Non-pigmented ciliary epithelial cell (primary cell): ENCODE data around the gene FBXL2.

Experiments
- DNase-seq: peaks from one replicate; pipeline ENCODE4 v3.0.0-alpha.2; 2010; ENCODE audit warnings: low read depth

Gene FBXL2, protein sequence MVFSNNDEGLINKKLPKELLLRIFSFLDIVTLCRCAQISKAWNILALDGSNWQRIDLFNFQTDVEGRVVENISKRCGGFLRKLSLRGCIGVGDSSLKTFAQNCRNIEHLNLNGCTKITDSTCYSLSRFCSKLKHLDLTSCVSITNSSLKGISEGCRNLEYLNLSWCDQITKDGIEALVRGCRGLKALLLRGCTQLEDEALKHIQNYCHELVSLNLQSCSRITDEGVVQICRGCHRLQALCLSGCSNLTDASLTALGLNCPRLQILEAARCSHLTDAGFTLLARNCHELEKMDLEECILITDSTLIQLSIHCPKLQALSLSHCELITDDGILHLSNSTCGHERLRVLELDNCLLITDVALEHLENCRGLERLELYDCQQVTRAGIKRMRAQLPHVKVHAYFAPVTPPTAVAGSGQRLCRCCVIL

DNA sequence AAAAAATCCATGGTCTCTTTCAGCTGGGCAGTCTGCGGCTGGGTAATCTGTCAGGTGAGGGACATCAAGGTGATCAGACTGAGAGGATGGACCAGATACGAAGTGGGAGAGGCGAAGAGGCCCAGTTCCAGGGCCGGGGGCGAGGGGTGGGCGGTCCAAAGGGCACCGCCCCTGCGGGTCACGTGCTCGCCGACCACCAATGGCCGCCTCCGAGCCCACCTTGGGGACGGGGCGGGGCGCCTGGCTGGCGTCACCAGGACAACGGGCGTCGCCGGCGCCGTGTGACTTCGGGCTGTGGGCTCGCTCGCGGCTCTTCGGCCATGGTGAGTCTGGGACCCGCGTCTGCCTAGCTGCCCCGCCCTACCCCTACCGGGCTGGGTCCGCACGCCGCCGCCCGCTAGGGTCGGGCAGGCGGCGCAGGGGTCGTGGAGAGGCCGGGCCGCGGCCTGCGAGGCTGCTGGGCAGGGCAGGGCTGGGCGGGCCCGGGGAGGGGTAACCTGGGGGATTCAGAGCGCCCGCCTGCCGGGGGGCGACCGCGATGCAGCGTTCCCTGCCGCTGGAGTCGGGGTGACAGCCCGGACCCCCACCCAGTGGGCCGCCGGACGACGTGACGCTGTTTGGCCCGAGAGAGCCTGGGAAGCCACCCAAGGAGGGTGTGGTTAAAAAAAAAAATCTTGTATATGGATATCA, at the start of gene FBXL2:
FBXL2 (plus strand) TSS at position 250 of the 690 bp plus-strand sequence; CDS start at position 321, 71 bp downstream.
- peak; percentile 8 for DNase-seq

DNA sequence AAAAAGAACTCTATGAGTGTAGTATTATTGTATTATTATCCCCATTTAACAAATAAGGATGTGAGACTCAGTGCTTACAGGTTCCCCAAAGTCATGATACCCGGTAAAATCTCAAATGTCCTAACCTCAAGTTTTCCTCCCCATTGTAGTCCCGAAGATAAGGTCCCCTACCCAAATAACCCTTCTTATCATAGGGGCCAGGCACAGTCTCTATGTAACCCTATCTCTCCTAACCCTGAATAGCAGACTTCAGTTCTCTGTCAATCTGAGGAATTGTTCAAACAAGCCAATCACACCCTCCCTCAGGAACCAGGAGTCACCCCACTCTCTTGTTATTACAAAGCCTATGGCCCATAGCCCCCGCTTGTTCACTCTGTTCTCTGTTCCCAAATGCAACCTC, 48.2 kb upstream of the FBXL2 start:
- DNase-seq, result no peak

DNA sequence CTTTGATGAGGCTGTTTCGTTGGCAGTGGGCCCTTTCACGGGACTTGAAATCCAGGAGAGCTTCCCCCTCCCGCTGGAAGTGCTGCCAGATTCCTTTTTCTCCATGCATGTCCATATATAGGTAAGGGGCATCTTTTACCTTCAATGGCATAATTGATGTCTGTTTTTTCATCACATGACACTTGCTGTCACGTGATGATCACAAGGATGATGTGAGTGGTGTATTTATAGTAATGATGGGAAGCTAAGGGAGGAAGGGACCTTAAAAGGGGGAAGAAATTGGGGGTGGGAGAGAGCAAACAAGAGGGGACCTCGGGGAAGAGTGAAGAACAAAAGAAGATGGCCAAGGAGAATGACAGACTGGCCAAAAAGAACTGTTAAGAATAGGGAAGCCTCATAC, 47.3 kb upstream of the FBXL2 start:
- no peak for DNase-seq

DNA sequence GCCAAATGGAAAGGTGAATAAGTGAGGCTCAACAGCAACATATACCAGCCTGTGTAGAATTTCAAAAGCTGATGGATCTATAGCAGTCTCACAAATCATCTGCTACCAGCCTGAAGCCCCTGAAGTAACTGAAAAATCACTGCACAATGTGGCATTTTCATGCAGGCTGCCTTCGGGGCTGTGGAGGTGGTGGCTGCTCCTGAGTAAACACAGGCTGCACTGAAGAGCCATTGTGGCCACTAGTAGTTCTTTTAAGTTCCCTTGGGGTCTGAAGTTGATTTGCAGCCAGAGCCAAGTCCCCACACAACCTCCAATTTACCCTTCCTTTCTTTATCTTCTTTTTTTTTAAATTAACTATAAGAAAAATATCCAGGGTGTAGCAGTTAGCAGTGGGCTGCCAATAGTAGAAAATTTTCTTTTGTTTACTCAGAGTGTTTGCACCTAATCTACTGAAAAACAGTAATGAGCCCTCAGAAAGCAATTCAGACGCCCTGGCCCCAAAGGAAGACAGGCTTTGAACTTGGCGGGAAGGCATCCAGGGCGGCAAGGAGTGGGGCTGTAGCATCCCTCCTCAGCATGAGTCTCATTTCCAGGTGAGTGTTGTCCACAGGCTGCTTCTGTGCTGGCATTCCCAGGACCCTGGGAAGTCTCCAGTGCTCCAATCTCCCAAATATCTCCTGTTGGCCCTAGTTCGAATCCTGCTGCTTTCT, 45.3 kb upstream of the FBXL2 start:
- DNase-seq, result no peak

DNA sequence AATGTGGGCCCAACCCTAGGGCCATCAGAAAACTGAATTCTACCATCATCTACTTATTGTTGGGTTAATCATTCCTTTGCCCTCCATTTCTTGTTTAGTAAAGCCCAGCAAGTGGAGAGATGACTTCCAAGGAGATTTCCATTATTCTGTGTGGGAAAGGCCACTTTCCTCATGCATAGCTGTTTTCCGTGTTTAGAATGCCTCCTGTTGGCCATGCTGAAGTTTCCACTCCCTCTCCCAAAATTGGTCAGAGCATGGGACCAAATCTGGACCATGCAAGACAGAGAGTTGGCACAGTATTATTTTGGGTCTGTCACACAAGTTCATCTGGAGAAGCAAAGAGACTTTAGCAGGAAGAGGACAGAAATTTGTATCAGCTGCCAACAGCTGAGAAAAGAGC, 43.4 kb upstream of the FBXL2 start:
- DNase-seq, result no peak

DNA sequence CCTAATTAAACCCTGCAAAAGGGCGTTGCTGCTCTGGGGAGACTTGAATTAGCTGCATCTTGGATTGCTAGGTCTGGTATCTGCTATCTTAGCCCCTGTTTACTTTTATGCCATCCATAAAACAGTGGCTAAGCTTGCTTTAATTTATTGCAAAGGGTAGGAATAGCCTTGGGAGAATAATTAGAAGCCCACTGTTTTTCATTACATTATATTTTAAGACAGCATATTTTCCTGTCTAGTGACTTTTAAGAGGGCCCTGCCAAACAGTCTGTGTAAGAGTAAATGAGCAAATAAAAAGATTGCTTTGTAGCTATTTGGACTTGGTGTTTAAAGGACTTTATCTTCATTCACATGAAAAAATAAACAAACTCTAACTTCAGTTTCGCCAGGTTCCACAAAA, 41.2 kb upstream of the FBXL2 start:
- no peak for DNase-seq

DNA sequence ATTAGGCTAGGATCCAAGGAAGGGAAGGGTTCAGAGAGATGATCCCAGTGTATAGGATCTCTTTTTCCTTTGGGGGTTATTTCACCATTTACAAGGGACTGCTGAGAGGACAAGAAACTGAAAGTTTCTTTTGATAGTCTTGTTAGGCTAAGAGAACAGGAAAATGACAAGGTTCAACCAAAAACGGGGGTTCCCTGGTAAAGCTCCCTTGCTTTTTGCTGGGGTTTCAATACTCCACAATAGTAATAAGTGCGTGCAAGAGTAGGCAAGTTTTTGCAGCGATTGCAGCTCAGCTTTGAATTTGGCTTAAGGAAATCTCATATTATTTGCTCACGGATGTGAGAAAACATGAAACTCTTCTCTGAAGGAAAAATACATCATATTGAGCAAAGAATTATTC, 39.8 kb upstream of the FBXL2 start:
- DNase-seq, result no peak

DNA sequence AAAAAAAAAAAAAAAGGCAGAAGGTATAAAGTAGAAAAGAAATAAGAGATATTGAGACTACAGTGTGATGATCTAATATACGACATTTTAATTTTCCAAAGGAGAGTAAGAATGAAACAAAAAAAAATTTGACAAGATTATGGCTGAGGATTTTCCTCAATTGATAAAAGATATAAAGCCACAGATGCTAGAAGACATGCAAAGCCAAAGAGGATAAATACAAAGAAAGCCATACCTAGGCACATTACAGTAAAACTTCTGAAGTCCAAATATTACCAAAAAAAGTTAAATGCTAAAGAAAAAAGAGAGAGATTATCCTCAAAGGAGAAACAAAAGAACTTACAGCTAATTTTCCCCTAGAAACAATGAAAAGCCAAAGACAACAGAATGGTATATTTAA, 38.3 kb upstream of the FBXL2 start:
- no peak for DNase-seq

DNA sequence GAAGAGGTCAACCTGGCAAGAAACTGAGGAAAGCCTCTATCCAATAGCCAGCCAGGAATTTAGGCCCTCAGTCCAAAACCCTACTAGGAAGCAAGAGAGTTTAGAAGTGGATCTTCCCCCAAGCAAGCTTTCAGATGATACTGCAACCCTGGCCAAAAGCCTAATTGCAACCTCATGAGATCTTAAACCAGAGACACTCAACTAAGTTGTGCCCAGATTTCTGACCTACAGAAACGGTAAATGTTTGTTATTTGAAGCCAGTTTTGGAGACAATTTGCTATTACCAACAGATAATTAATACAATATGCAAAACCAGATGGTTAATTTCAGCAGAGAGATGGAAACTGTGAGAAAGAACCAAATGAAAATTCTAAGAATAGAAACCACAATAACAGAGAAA, 37.0 kb upstream of the FBXL2 start:
- no peak for DNase-seq

DNA sequence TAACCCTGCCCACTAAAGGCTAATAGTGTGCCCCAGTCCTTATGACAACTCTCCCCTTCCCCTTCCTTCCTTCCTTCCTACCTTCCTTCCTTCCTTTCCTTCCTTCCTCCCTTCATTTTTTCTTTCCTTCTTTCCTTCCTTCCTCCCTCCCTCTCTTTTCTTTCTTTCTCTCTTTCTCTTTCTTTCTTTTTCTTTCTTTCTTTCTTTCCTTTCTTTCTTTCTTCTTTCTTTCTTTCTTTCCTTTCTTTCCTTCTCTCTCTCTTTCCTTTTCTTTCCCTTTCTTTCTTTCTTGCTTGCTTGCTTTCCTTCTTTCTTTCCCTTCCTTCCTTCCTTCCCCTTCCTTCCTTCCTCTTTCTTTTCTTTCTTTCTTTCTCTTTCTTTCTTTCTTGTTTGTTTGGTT, 30.5 kb upstream of the FBXL2 start:
- no peak for DNase-seq

DNA sequence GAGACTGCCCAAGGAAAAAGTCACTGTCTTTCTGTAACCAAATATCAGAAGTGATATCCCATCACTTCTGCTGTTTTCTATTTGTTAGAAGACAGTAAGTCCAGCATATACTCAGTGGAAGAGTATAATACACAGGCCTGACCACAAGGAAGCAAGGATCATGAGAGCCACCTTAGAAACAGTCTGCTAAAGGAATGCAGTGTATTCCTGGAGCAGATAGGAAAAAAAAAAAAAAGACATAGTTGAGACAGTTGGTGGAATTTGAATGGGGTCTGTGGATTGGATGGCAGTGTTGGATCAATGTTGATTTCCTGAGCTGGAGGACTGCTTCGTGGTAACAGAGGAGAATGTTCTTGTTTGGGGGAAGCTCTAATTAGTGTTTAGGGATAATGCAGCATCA, 26.5 kb upstream of the FBXL2 start:
- DNase-seq, result peak; percentile 17

DNA sequence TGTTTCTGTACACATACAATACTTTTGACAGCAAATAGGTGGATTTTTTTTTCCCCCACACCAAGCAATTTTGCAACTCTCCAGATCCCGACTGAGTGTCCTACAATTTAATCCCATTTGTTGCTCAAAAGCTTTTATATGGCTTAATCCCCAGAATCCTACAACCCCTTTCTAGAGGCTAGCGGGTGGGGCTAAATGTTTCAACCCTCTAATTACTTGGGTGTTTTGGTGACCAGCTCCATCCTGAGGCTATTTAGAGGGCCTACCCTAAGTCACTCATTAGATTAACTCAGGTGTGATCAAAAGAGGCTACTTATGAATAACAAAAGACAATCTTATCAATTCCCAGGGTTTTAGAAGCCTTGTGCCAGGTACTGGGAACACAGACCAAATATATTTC, 21.0 kb upstream of the FBXL2 start:
- no peak for DNase-seq

DNA sequence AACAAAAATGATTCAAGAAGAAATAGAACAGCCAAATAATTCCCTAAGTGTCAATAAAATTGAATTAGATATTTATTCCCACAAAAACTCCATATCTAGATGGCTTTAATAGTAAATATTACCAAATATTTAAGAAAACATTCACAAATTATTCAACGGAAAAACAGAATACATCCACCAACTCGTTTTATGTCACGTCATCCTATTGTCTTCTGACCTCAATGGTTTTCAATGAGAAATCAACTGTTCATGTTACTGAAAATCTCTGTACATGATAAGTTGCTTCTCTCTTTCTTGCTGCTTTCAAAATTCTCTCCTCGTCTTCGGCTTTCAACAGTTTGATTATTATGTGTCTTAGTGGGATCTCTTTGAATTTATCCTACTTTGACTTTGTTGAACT, 17.1 kb upstream of the FBXL2 start:
- DNase-seq, result no peak

DNA sequence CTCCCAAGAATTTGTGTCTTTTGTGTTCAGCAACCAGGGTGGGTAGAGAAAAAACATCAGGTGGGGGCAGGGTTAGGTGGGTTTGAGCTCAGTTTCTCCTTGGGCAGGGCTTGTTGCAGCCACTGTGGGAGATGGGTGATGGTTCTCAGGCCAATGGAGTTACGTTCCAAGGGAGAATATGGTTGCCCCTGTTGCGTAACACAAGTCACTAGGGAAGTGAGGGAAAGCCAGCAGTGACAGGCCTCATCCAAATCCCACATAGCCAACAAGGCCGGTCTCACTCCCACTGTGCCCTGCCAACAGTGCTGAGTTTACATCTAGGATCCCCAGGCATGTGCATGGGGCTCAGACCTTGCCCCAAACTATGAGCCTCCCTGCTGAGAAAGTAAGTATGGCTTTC, 7.9 kb upstream of the FBXL2 start:
- no peak for DNase-seq

DNA sequence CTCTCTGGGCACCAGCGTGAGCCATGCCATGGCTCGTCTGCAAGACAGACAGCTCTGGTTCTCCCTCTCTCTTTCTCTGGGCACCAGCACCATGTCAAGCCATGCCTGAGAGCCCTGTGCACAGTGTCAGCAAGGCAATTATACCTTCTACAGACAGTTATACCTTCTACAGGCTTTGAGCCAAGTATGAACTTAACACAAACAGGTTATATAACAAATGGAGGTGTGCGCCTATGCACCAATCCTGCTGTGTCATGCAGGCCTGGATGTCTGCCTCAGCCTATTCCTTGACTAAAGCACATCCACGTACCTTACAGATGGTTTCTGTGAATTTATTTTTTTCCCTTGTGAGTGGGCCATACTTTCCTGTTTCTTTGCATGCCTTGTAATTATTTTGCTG, 5.9 kb upstream of the FBXL2 start:
- no peak for DNase-seq

DNA sequence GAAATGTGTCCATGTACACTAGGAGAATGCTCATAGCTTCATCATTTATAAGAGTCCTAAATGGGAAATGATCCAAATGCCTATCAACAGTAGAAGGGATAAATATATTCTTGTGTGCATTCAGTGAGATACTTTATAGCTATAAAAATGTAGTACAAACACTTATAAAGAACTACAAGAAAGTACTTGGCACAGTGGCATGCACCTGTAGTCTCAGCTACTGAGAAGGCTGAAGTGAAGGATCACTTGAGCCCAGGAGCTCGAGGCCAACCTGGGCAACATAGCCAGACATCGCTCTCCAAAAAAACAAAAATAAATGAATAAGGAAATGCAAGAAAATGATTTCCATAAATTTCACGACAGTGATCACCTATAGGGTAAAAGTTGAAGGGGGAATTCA, 3.6 kb upstream of the FBXL2 start:
- DNase-seq, result no peak

DNA sequence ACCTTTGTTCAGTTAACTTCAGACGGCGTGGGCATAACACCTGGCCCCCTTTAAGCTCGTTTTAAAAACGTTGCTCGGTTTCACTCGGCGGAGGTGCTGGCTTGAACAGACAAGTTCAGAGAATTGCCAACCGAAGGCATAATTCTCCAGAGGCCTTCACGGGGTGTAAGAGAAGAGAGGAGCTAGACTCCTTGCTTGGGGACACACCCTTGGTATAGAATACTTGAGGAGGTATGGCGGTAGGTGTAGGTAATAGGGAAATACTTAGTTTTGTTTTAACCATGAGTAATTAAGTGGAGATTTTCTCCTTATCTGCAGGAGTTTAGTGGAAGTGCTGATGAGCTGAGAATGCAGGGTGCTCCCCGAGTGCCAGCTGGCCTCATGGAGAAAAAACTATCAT, 921 bp downstream of the FBXL2 start:
- no peak for DNase-seq

DNA sequence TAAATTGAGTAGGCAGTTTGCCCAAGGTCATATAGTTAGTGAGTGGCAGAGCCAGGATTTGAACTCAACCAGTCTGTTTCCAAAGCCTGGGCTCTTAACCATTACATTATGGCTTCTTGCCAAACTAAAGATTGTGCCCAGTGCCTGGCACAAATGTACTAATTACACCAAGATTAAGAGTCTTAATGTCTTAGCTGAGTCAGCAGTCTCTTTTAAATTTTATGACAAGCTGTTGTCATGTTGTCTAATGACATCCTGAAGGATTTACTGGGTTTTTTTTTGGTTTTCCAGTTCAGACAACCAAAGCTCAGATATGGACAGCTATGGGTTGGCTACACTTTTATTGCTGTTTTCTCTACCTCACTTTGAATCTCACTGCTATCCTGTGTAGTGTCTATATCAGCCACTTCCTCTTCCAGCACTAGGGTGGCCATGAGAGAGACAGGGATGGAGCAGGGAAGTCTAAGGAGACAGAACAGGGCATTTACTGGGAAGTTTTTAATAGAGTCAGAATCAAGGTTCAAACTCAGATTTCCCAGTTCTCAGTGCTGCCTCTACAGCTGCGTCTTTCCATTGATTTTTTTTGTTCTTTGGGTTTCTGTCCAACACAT, 10.5 kb downstream of the FBXL2 start:
- no peak for DNase-seq

DNA sequence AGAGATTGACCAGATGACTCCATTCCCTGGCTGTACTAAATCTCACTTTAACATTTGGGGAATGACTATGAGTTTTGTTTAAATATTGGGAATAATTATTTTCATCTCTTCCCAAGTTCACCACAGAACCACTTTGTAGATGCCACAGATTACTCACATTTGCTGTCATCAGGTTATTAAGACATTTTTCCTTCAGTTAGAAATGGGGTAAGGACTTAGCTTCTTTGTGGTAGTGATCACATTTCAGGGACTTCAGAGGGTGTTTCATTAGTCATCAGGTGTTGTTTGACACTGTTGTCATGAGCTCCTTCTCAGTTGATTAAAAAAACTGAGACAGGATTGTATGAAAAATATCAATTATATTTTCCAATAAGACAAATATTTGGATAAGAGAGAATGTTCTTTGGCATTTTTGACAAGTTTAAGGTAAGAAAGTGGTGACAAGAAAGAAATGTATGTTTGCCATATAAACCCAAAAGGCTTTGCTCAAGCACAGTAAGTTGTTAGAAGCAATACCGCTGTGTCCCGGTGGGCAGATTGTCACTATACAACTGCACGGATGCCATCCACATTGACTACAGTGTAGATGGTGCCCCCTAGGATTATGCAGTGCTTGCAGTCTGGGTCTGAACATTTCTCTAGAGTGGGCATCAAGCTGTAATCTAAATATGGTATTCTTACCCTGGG, 22.3 kb downstream of the FBXL2 start:
- peak; percentile 70 for DNase-seq

DNA sequence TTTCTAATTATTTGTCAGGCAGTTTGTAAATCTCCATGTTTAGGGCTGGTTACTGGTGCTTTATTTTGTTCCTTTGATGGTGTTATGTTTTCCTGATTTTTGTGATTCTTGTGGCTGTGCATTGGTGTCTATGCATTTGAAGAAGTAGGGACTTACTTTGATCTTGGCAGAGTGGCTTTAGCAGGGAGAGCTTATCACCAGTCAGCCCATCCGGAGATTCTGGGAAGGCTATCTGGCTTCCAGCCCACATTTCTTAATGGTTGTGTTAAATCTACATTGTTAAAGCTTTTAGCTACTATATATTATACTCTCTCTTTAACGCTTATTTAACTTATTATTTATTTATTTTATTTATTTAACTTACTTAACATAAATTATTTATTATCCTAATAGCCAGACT, 35.1 kb downstream of the FBXL2 start:
- DNase-seq, result no peak

DNA sequence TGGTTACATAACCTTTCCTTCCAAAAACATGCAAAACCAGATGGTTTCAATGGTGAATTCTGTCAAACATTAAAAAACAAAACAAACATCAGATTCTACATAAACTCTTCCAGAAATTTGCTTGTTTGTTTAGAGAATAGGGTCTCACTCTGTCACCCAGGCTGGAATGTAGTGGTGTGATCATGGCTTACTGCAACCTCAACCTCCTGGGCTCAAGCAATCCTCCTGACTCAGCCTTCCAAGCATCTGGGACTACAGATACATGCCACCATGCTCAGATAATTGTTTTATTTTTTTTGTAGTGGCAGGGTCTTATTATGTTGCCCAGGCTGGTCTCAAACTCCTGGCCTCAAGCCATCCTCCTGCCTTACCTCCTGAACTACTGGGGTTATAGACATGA, 36.1 kb downstream of the FBXL2 start:
- peak; percentile 32 for DNase-seq

DNA sequence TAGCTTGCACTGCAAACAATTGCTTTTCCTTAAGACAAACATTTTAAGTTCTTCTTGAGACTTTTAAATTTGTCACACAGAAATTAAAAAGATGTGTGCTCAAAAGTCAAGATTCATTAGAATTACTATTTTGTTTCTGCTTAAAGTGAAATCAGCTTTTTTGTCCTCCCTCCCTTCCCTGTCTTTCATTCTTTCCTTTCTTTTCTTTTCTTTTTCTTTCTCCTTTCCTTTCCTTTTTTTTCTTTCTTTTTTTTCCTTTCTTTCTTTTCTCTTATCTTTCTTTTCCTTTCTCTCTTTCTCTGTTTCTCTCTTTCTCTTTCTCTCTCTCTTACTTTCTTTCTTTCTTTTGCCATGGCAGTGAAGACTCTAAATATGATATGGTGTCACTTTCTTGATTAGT, 37.8 kb downstream of the FBXL2 start:
- no peak for DNase-seq
